Measurements from ENCODE around the gene CDC42BPB. TPM values are rescaled to one million over a fixed set of nuclear protein-coding genes. Genes with fewer than 3 reads are reported as not detected.

Gene CDC42BPB
- total and polyA plus RNA-seq, 8 donors = 73.4 to 91.4 (median 79.5) TPM

DNA sequence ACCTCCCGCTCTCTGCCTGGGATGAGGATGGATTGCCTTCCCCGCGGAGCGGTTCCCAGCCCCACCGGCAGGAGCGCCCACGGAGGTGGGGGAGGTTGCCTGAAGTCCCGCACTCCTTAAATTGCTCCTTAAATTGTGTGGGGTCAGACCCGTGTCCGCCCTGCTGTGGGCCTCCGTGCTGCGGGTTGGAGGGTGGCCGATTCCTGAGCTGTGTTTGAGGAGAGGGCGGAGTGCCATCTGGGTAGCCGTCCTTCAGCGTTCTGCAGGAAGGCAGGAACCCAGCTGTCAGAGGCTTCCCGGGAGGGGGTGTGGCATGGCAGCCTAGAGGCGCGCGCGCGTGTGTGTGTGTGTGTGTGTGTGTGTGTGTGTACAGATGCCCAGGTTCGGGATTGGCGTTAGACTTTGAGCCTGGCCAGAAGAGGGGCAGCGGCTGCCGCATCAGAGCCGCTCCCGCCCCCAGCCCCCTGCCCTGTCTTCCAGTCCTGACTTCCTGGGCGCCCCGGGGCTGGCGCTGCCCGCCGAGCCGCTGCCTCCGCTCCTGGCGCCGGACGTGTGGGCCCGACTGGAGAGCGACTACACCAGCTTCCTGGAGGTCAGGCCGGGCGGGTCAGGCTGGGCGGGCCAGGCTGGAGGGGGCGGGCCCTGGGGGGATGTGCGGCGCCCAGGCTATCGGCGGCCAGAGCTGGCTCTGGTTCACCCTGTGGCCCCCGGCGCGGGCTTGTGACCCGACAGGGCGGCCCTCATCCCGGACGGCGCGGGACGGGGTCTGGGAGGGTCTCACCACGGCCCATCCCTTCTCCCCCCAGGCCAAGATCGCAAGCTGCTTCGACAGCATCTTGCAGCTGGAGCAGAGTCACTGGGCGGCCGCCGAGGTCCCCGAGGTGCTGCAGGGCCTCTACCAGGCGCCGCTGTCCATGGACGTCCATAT, 46.4 kb upstream of the CDC42BPB start:
- ATAC-seq = peak; percentile 49
- TF ChIP-seq, protein P1, sequence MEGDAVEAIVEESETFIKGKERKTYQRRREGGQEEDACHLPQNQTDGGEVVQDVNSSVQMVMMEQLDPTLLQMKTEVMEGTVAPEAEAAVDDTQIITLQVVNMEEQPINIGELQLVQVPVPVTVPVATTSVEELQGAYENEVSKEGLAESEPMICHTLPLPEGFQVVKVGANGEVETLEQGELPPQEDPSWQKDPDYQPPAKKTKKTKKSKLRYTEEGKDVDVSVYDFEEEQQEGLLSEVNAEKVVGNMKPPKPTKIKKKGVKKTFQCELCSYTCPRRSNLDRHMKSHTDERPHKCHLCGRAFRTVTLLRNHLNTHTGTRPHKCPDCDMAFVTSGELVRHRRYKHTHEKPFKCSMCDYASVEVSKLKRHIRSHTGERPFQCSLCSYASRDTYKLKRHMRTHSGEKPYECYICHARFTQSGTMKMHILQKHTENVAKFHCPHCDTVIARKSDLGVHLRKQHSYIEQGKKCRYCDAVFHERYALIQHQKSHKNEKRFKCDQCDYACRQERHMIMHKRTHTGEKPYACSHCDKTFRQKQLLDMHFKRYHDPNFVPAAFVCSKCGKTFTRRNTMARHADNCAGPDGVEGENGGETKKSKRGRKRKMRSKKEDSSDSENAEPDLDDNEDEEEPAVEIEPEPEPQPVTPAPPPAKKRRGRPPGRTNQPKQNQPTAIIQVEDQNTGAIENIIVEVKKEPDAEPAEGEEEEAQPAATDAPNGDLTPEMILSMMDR (IDR thresholded peaks at IDR 0.05) = peak in 1 of 2 donors; percentile 27
- H3K27ac ChIP-seq = no peak overlapping the region
- no peaks in the 10 kb centered on the region for H3K9me3 ChIP-seq
- no peaks in the 10 kb centered on the region for H3K36me3 ChIP-seq
- H3K27me3 ChIP-seq = peaks cover 32 to 77% of the 10 kb centered on the region in 2 donors
- DNase-seq = peak in 3 of 4 donors; percentile 52 to 84 (median 65)
- intact Hi-C loops (cut with DNase I) = loop anchor here in 1 of 2 donors (10.0 kb wide), 1 partner anchor 191 kb away; no protein-coding TSS in a partner anchor
- H3K4me3 ChIP-seq = peak overlapping the region in 1 of 2 donors; percentile 20
- peaks cover 13 to 49% of the 10 kb centered on the region in 2 donors for H3K4me1 ChIP-seq

DNA sequence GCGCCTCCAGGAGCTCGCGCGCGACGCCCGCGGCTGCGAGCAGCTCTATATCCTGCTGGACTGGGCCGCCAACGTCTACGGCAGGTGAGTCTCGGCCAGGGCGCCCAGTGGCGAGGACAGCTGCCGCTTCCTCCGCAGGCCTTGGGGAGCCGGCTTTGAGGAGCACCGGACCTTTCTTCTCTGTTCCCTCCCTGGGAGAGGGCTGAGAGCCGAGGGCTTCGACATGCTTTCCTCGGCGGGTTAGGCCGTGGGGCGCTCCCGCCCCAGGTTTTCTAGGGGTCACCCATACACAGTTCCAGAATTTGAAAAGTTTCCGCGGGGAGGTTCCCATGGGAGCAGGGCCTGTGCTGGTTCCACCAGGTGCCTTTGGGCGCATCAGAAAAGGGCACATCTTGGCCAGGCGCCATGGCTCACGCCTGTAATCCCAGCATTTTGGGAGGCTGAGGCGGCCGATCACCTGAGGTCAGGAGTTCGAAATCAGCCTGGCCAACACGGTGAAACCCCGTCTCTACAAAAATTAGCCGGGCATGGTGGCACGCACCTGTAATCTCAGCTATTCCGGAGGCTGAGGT, 45.4 kb upstream of the CDC42BPB start:
- Histone ChIP-seq H3K27ac (no peak overlapping the region), H3K4me1 (peaks cover 13 to 45% of the 10 kb centered on the region in 2 donors), H3K9me3 (no peaks in the 10 kb centered on the region), H3K36me3 (no peaks in the 10 kb centered on the region), H3K4me3 (no peak overlapping the region), H3K27me3 (peaks cover 32 to 86% of the 10 kb centered on the region in 2 donors)
- TF ChIP-seq, protein P1 (IDR thresholded peaks at IDR 0.05) = no peak
- ATAC-seq (no peak), DNase-seq (no peak)
- intact Hi-C loops (cut with DNase I) = loop anchor here in 1 of 2 donors (10.0 kb wide), 1 partner anchor 192 kb away; no protein-coding TSS in a partner anchor

DNA sequence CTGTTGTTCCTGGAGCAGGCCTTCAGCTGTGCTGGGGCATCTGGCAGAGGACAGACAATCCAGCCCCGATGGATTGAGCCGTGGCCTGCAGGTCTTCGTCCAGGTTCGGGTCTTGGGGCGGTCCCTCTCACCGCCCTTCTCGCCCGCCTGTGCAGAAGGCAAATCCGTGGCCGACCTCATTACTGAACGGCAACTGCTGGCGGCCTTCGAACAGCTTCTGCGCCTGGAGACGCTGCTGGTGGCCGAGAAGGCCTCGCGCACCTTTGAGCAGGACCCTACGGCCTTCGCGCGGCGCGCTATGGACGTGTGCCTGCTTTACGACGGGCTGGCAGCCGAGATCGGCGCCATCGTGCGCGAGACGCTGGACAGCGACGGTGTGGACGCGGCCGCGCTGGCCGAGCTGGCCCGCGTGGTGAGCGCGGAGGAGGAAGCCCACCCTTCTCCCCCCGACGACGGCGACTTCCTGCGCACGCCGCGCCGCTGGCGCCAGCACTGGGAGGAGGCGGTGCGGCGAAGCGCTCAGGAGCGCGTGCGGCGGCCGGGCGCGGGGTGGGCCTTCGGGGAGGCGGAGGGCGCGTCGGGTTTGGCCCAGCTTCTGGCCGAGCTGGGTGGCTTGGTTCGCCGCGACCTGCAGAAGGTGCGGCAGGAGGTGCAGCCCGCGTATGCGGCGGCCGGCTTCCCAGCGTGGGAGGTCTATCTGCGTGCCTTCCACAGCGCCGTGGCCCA, 44.8 kb upstream of the CDC42BPB start:
- peaks cover 32 to 87% of the 10 kb centered on the region in 2 donors for H3K27me3 ChIP-seq
- no peak overlapping the region for H3K27ac ChIP-seq
- peaks cover 13 to 45% of the 10 kb centered on the region in 2 donors for H3K4me1 ChIP-seq
- DNase-seq (peak in 2 of 4 donors; percentile 46 to 78), ATAC-seq (no peak)
- no peaks in the 10 kb centered on the region for H3K36me3 ChIP-seq
- TF ChIP-seq, protein P1 (IDR thresholded peaks at IDR 0.05) = no peak
- no peak overlapping the region for H3K4me3 ChIP-seq
- intact Hi-C loops (cut with DNase I) = loop anchor here in 1 of 2 donors (10.0 kb wide), 1 partner anchor 193 kb away; no protein-coding TSS in a partner anchor
- no peaks in the 10 kb centered on the region for H3K9me3 ChIP-seq

DNA sequence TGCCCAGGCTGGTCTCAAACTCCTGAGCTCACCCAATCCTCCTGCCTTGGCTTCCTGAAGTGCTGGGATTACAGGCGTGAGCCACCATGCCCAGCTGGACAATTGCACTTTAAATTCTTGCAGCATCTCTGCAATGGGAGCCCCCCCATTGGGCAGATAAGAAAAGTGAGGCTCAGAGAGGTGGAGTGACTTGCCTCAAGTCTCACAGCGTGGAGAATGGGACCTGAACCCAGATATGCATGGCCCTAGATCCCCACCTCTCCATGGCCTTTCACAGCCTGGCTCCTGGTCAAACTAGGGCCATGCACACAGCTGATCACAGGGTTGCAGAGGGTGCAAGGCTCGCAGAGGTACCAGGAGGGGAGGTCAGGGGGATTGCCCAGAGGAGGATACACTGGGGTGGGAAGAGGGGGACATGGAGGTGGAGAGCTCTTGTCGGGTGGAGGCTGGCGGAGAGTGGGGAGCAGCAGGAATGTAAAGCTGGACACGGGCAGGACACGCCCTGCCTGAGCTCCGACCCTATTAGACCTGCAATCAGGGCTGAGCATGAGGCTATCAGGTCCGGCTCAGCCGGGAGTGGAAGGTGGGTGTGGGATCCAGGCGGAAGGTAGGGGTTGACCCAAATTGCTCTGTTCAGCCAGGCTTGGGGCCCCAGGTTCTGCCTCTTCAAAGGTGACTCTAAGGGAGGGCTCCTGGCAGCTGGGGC, 44.1 kb upstream of the CDC42BPB start:
- H3K36me3 ChIP-seq = no peaks in the 10 kb centered on the region
- TF ChIP-seq, protein P1 (IDR thresholded peaks at IDR 0.05) = no peak
- H3K4me1 ChIP-seq = peaks cover 13 to 45% of the 10 kb centered on the region in 2 donors
- no peak for ATAC-seq
- H3K27me3 ChIP-seq = peaks cover 32 to 87% of the 10 kb centered on the region in 2 donors
- H3K9me3 ChIP-seq = no peaks in the 10 kb centered on the region
- intact Hi-C loops (cut with DNase I) = loop anchor here in 1 of 2 donors (10.0 kb wide), 1 partner anchor 193 kb away; no protein-coding TSS in a partner anchor
- no peak overlapping the region for H3K27ac ChIP-seq
- DNase-seq = no peak
- H3K4me3 ChIP-seq = no peak overlapping the region

All from left lung (tissue), 10 donors.